OCI-LY7 (cell line): Measurements from ENCODE around the gene PIGL. TPM values are rescaled to one million over a fixed set of nuclear protein-coding genes. Genes with fewer than 3 reads are reported as not detected.

Experiments
- BruUV-seq: library from RNA; stranded (reverse); fragments of 400-500 nt; replicated peaks from 2 replicates; lab custom pipeline; 2021; lab: Mats Ljungman, UMichigan
- CTCF ChIA-PET: fragments of 300-600 bp; sonication (Branson Sonifier 250); formaldehyde crosslinking; loops from one replicate; lab custom pipeline; 2022; ENCODE audit warnings: antibody characterized with exemption; ENCODE audit not compliant: unreplicated experiment; lab: Charles Lee
- POLR2A ChIA-PET: fragments of 300-600 bp; sonication (Branson Sonifier 250); formaldehyde crosslinking; loops from one replicate; lab custom pipeline; 2022; ENCODE audit warnings: antibody characterized with exemption; lab: Charles Lee
- DNase-seq: peaks from one replicate; pipeline ENCODE4 v3.0.0-alpha.2; 2015; ENCODE audit warnings: low spot score
- H2AFZ ChIP-seq: fragments of 200-600 bp; sonication (generic), shearing (Covaris generic); 2 replicates; pipeline ENCODE4 v1.6.1; 2014; ENCODE audit warnings: mild to moderate bottlenecking, antibody characterized with exemption, low read length, moderate library complexity
- H3K27ac ChIP-seq: fragments of 200-600 bp; sonication (generic); 2 replicates; pipeline ENCODE4 v1.5.1; 2014; ENCODE audit warnings: mixed run types, low read depth, mild to moderate bottlenecking, moderate library complexity, low read length, inconsistent platforms; ENCODE audit not compliant: poor library complexity, severe bottlenecking
- H3K36me3 ChIP-seq: fragments of 200-600 bp; sonication (generic); 2 replicates; pipeline ENCODE4 v1.6.1; 2014; ENCODE audit warnings: mild to moderate bottlenecking, antibody characterized with exemption, low read length, moderate library complexity, mixed read lengths; ENCODE audit not compliant: insufficient read depth
- H3K4me1 ChIP-seq: fragments of 200-600 bp; sonication (generic); 2 replicates; pipeline ENCODE4 v1.5.1; 2014; ENCODE audit warnings: mild to moderate bottlenecking, low read length; ENCODE audit not compliant: insufficient read depth, poor library complexity, severe bottlenecking
- H3K4me2 ChIP-seq: fragments of 200-600 bp; sonication (generic); 2 replicates; pipeline ENCODE4 v1.6.1; 2014; ENCODE audit warnings: mild to moderate bottlenecking, low read length
- H3K4me3 ChIP-seq: fragments of 200-600 bp; sonication (generic); 2 replicates; pipeline ENCODE4 v1.5.1; 2014; ENCODE audit warnings: mild to moderate bottlenecking, low read depth, low read length; ENCODE audit not compliant: poor library complexity, severe bottlenecking
- H3K79me2 ChIP-seq: fragments of 200-600 bp; sonication (generic); 2 replicates; pipeline ENCODE4 v1.6.1; 2016; ENCODE audit warnings: low read depth, mild to moderate bottlenecking, low read length, moderate library complexity, mixed read lengths; ENCODE audit not compliant: insufficient read depth
- H3K9me2 ChIP-seq: fragments of 200-600 bp; sonication (generic); 2 replicates; pipeline ENCODE4 v1.6.1; 2016; ENCODE audit warnings: mild to moderate bottlenecking, low read length, mixed read lengths; ENCODE audit not compliant: insufficient read depth
- H3K9me3 ChIP-seq: fragments of 200-600 bp; sonication (generic); 2 replicates; pipeline ENCODE4 v1.6.1; 2014; ENCODE audit warnings: mild to moderate bottlenecking, mixed run types, low read length, mixed read lengths
- H4K20me1 ChIP-seq: fragments of 200-600 bp; sonication (generic); 2 replicates; pipeline ENCODE4 v1.6.1; 2014; ENCODE audit warnings: mild to moderate bottlenecking, antibody characterized with exemption, low read length, moderate library complexity, mixed read lengths; ENCODE audit not compliant: insufficient read depth
- EZH2phosphoT487 ChIP-seq: fragments of 200-600 bp; sonication (generic); IDR thresholded peaks from 2 replicates; pipeline ENCODE4 v1.6.1; 2018; ENCODE audit warnings: low read depth, borderline replicate concordance, mild to moderate bottlenecking, mixed run types, antibody characterized with exemption, low read length, moderate library complexity, mixed read lengths
- intact Hi-C: fragments of 100-400 bp; cut with micrococcal nuclease; formaldehyde crosslinking; loops from one replicate; pipeline ENCODE4 v1.10.0; 2022; ENCODE audit not compliant: unreplicated experiment
- total RNA-seq, 2 experiments: library from RNA; depleted of rRNA in 1 of 2; stranded (reverse); fragments of >200 nt in 1 of 2; shearing (Covaris generic) in 1 of 2; gene quantifications; 2 replicates each; pipeline ENCODE4 v1.2.3, GENCODE V29; 2014 to 2022
- TF ChIP-seq, protein P1 (sequence below): fragments of 200-600 bp; sonication (generic); conservative IDR thresholded peaks from 2 replicates; pipeline ENCODE4 v1.5.1; 2014; ENCODE audit warnings: mild to moderate bottlenecking, antibody characterized with exemption, low read length, moderate library complexity, mixed read lengths

PIGL gene
- total RNA-seq, 2 experiments from 2014 or later: 39.4 to 43.6 TPM

DNA sequence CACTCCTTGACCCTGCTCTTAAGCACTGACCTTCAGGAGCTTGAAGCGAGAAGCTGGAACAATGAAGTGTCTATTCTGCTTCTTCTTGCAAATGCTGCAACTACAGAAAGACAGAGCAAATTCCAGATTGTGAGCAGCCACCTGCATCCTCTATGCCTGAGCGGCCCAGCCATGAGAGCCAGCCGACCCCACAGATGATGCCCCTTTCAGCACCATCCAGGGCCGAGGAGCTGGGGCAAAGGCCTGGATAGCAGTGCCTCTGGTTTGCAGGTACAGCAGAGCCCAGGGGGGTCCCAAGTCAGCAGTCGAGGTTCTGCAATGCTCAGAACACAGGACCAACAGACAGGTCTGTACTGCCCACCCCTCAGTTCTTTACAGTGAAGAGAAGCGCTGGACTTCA lies 131.6 kb downstream of the PIGL start:
- Histone ChIP-seq H3K4me3 (no peak overlapping the region), H2AFZ (no peak overlapping the region), H3K4me1 (peaks cover 28% of the 10 kb centered on the region), H3K27ac (no peak overlapping the region), H3K9me2 (no peaks in the 10 kb centered on the region), H3K4me2 (no peak overlapping the region), H3K9me3 (no peaks in the 10 kb centered on the region), H3K36me3 (peaks cover 59% of the 10 kb centered on the region), H4K20me1 (peaks cover 5% of the 10 kb centered on the region; the same call in 1 of the 2 replicates), H3K79me2 (peaks cover 32% of the 10 kb centered on the region)
- no peak for DNase-seq
- POLR2A ChIA-PET: no interaction called here
- no TSS peak for BruUV-seq
- CTCF ChIA-PET: no interaction called here
- intact Hi-C loops: no loop called here
- no peak for TF ChIP-seq EZH2phosphoT487
- TF ChIP-seq, protein P1, sequence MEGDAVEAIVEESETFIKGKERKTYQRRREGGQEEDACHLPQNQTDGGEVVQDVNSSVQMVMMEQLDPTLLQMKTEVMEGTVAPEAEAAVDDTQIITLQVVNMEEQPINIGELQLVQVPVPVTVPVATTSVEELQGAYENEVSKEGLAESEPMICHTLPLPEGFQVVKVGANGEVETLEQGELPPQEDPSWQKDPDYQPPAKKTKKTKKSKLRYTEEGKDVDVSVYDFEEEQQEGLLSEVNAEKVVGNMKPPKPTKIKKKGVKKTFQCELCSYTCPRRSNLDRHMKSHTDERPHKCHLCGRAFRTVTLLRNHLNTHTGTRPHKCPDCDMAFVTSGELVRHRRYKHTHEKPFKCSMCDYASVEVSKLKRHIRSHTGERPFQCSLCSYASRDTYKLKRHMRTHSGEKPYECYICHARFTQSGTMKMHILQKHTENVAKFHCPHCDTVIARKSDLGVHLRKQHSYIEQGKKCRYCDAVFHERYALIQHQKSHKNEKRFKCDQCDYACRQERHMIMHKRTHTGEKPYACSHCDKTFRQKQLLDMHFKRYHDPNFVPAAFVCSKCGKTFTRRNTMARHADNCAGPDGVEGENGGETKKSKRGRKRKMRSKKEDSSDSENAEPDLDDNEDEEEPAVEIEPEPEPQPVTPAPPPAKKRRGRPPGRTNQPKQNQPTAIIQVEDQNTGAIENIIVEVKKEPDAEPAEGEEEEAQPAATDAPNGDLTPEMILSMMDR: no peak

DNA sequence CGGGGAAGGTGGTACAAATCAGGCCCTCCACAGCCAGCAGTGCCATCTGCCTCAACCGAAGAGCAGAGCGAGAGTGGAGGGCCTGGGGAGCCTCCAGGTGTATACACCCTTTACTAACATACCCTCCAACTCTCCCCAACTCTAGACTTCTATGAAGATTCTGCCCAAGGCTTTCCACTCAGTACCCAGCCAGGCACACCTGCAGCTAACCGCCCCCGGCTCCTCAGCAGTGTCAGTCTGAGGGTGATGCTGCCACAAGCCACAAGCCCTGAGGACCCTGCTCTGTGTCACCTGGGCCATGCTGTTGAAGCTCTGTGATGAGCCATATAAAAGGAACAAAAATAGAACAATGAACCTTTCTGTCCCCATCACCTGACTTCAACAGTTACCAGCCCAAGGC lies 132.4 kb downstream of the PIGL start:
- intact Hi-C loops: no loop called here
- no peaks in the 10 kb centered on the region for H3K9me3 ChIP-seq
- TF ChIP-seq EZH2phosphoT487: no peak
- TF ChIP-seq, protein P1: no peak
- H3K27ac ChIP-seq: peak overlapping the region; percentile 47
- no peaks in the 10 kb centered on the region for H3K9me2 ChIP-seq
- no peak overlapping the region for H3K4me3 ChIP-seq
- peaks cover 50% of the 10 kb centered on the region for H3K36me3 ChIP-seq
- CTCF ChIA-PET: no interaction called here
- peaks cover 5% of the 10 kb centered on the region; the same call in 1 of the 2 replicates for H4K20me1 ChIP-seq
- peaks cover 35% of the 10 kb centered on the region for H3K4me1 ChIP-seq
- peak; percentile 52 for DNase-seq
- H3K79me2 ChIP-seq: peaks cover 32% of the 10 kb centered on the region
- H3K4me2 ChIP-seq: peak overlapping the region; percentile 94
- POLR2A ChIA-PET: interaction anchor here (0.7 kb wide), 5 partner anchors 78 to 200 kb away, joined by 3 to 4 read pairs (median 4); no protein-coding TSS in a partner anchor
- no peak overlapping the region for H2AFZ ChIP-seq
- BruUV-seq: no TSS peak

DNA sequence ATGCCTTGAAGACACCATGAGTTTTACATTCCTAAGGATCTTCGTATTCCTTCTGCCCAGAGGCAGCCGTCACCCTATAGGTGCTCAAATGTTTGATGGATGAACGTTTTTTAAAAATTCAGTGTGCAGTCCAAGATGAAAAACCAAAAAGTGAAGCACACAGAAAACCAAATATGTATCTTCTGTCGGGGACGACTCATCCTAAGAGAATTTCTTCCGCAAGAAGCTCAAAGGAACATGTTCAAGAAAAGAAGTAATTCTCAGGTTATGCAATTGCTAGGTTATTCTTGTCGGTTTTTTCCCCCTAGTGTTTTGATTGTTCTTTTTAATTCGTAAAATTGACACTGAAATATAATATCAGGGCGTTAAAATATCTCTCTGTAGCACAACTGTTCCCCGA lies 134.8 kb downstream of the PIGL start:
- peak overlapping the region; percentile 33; the same call in 1 of the 2 replicates for H2AFZ ChIP-seq
- H3K27ac ChIP-seq: peak overlapping the region; percentile 59
- peak overlapping the region; percentile 94 for H3K4me2 ChIP-seq
- BruUV-seq: TSS peak; percentile 64
- TF ChIP-seq, protein P1: no peak
- TF ChIP-seq EZH2phosphoT487: no peak
- H3K9me2 ChIP-seq: no peaks in the 10 kb centered on the region
- H3K4me3 ChIP-seq: peak overlapping the region; percentile 72
- peaks cover 32% of the 10 kb centered on the region for H3K79me2 ChIP-seq
- DNase-seq: no peak
- peaks cover 32% of the 10 kb centered on the region for H3K36me3 ChIP-seq
- peaks cover 5% of the 10 kb centered on the region; the same call in 1 of the 2 replicates for H4K20me1 ChIP-seq
- no peaks in the 10 kb centered on the region for H3K9me3 ChIP-seq
- CTCF ChIA-PET: interaction anchor here (1.6 kb wide), 1 partner anchor 12 kb away, joined by 5 read pairs; no protein-coding TSS in a partner anchor
- POLR2A ChIA-PET: interaction anchor here (0.5 to 2.1 kb wide), 10 partner anchors 8 to 101 kb away, joined by 3 to 6 read pairs (median 4); no protein-coding TSS in a partner anchor
- H3K4me1 ChIP-seq: peaks cover 35% of the 10 kb centered on the region
- intact Hi-C loops: loop anchor here (2.0 to 5.0 kb wide), 3 partner anchors 29 to 135 kb away; partner anchors contain the start of genes NCOR1, PIGL and UBB
